Endothelial cell of umbilical vein (primary cell): ENCODE results near the gene HAL. TPM values are rescaled to one million over a fixed set of nuclear protein-coding genes. Genes with fewer than 3 reads are reported as not detected.

Source experiments
- BruUV-seq: library from RNA; stranded (reverse); fragments of 400-500 nt; replicated peaks from 2 replicates; lab custom pipeline; 2021; lab: Mats Ljungman, UMichigan
- CTCF ChIA-PET: fragments of 300-600, 350-600 bp; sonication (Branson Sonifier 250); formaldehyde crosslinking; loops from one replicate; lab custom pipeline; 2021; ENCODE audit warnings: antibody characterized with exemption, inconsistent platforms; lab: Charles Lee
- POLR2A ChIA-PET: fragments of 300-600, 350-600 bp; sonication (Branson Sonifier 250); formaldehyde crosslinking; loops from one replicate; lab custom pipeline; 2021; ENCODE audit warnings: antibody characterized with exemption, inconsistent platforms; lab: Charles Lee
- DNase-seq: peaks from one replicate; pipeline ENCODE4 v3.0.0-alpha.2; 2011; ENCODE audit warnings: low read depth, low spot score
- FAIRE-seq: peaks from 2 replicates; lab custom pipeline; 2011; peaks lifted over from hg19 to GRCh38; lab: Jason Lieb, UNC
- H2AFZ ChIP-seq: 2 replicates; pipeline ENCODE4 v1.6.0; 2012; ENCODE audit warnings: low read depth, low read length, control low read depth, inconsistent platforms
- H3K27ac ChIP-seq: 2 replicates; pipeline ENCODE4 v1.5.1; 2011; ENCODE audit warnings: low read depth, mild to moderate bottlenecking, control low read depth, low read length, moderate library complexity; ENCODE audit not compliant: insufficient read depth
- H3K27me3 ChIP-seq, 2 experiments: 2 replicates each; pipeline versions ENCODE4 v1.6.0 to v1.6.1; 2011; ENCODE audit warnings: low read length in 2 of 2, mixed read lengths in 1 of 2; ENCODE audit not compliant: control insufficient read depth in 2 of 2, insufficient read depth in 2 of 2
- H3K36me3 ChIP-seq, 2 experiments: 2 replicates in 1 of 2; 3 replicates in 1 of 2; pipeline ENCODE4 v1.5.1; 2011; ENCODE audit warnings: low read length in 2 of 2, mild to moderate bottlenecking in 1 of 2, moderate library complexity in 1 of 2; ENCODE audit not compliant: control insufficient read depth in 2 of 2, insufficient read depth in 2 of 2; ENCODE audit errors: extremely low read depth in 1 of 2
- H3K4me1 ChIP-seq: 3 replicates; pipeline ENCODE4 v1.5.1; 2011; ENCODE audit warnings: mild to moderate bottlenecking, low read length; ENCODE audit not compliant: control insufficient read depth, insufficient read depth; ENCODE audit errors: extremely low read depth
- H3K4me2 ChIP-seq: 2 replicates; pipeline ENCODE4 v1.6.1; 2011; ENCODE audit warnings: low read length, control low read depth, mixed read lengths; ENCODE audit not compliant: insufficient read depth
- H3K4me3 ChIP-seq, 3 experiments: fragments of 200-600 bp in 1 of 3; sonication (generic), shearing (Covaris generic) in 1 of 3; replicated peaks in 1 of 3; 2 replicates each; pipeline ENCODE4 v1.5.1; 2011 to 2016; ENCODE audit warnings: control low read depth in 3 of 3, low read length in 3 of 3, mild to moderate bottlenecking in 2 of 3, inconsistent platforms in 1 of 3, low read depth in 1 of 3, moderate library complexity in 1 of 3; ENCODE audit not compliant: insufficient read depth in 1 of 3
- H3K79me2 ChIP-seq: 2 replicates; pipeline ENCODE4 v1.6.0; 2012; ENCODE audit warnings: low read length, inconsistent platforms; ENCODE audit not compliant: control insufficient read depth, insufficient read depth
- H3K9ac ChIP-seq: replicated peaks from 2 replicates; pipeline ENCODE3; 2011; ENCODE audit warnings: low read length, control low read depth; ENCODE audit not compliant: insufficient read depth; ENCODE audit errors: extremely low read depth
- H3K9me1 ChIP-seq: replicated peaks from 3 replicates; pipeline ENCODE4 v1.6.0; 2011; ENCODE audit warnings: mild to moderate bottlenecking, low read length; ENCODE audit not compliant: control insufficient read depth, insufficient read depth; ENCODE audit errors: extremely low read depth
- H3K9me3 ChIP-seq: replicated peaks from 2 replicates; pipeline ENCODE4 v1.5.1; 2012; ENCODE audit warnings: low read length, inconsistent platforms; ENCODE audit not compliant: control insufficient read depth, insufficient read depth
- H4K20me1 ChIP-seq: replicated peaks from 2 replicates; pipeline ENCODE3; 2011; ENCODE audit warnings: mild to moderate bottlenecking, low read length; ENCODE audit not compliant: control insufficient read depth, insufficient read depth; ENCODE audit errors: extremely low read depth
- CTCF ChIP-seq, 2 donors: IDR thresholded peaks; 1 replicate in 1 of 2; 2 replicates in 1 of 2; pipeline ENCODE4 v1.5.1; 2011; ENCODE audit warnings: low read length in 2 of 2, mild to moderate bottlenecking in 2 of 2, moderate library complexity in 2 of 2, control low read depth in 1 of 2, inconsistent platforms in 1 of 2, low read depth in 1 of 2; ENCODE audit not compliant: insufficient read depth in 1 of 2; ENCODE audit errors: extremely low read depth in 1 of 2
- EZH2 ChIP-seq: IDR thresholded peaks from 2 replicates; pipeline ENCODE4 v1.6.1; 2012; ENCODE audit warnings: borderline replicate concordance, low read depth, mild to moderate bottlenecking, moderate library complexity, low read length, inconsistent platforms; ENCODE audit not compliant: severe bottlenecking
- FOS ChIP-seq: IDR thresholded peaks from 2 replicates; pipeline ENCODE4 v1.6.1; 2011; ENCODE audit warnings: mild to moderate bottlenecking, low read length, moderate library complexity, borderline replicate concordance; ENCODE audit not compliant: insufficient read depth
- GATA2 ChIP-seq: IDR thresholded peaks from 2 replicates; pipeline ENCODE4 v1.7.0; 2011; ENCODE audit warnings: low read depth, mild to moderate bottlenecking, moderate library complexity, mixed read lengths, low read length; ENCODE audit not compliant: insufficient read length, insufficient read depth
- JUN ChIP-seq: IDR thresholded peaks from 2 replicates; pipeline ENCODE4 v1.6.1; 2011; ENCODE audit warnings: borderline replicate concordance, low read depth; ENCODE audit not compliant: insufficient read length, insufficient read depth
- MAX ChIP-seq: IDR thresholded peaks from 2 replicates; pipeline ENCODE4 v1.6.1; 2011; ENCODE audit not compliant: insufficient read depth, insufficient read length
- MYC ChIP-seq: IDR thresholded peaks from one replicate; pipeline ENCODE4 v1.6.1; 2011; ENCODE audit warnings: mild to moderate bottlenecking, low read depth, low read length
- POLR2A ChIP-seq: IDR thresholded peaks from 2 replicates; pipeline ENCODE4 v1.6.1; 2012; ENCODE audit warnings: low read depth, mild to moderate bottlenecking, control low read depth, low read length
- POLR2AphosphoS5 ChIP-seq: IDR thresholded peaks from 2 replicates; pipeline ENCODE4 v1.6.1; 2012; ENCODE audit warnings: low read depth, mild to moderate bottlenecking, control low read depth, low read length, moderate library complexity; ENCODE audit not compliant: insufficient read depth
- dilution Hi-C: fragments of 300-500 bp; cut with MboI; formaldehyde crosslinking; loops from one replicate; pipeline ENCODE4 v1.15.0; 2019; ENCODE audit warnings: low sequenced_read_pairs; ENCODE audit not compliant: extremely low pct_ligation_motif_present
- intact Hi-C: fragments of 100-400 bp; cut with micrococcal nuclease; formaldehyde crosslinking; loops from one replicate; pipeline ENCODE4 v1.10.0; 2022
- polyA plus RNA-seq, 4 experiments: library from polyadenylated mRNA; depleted of rRNA in 3 of 4; stranded (reverse) in 3 of 4; unstranded in 1 of 4; fragments of >200 nt; gene quantifications; 2 replicates each; pipeline versions ENCODE4 v1.2.1 to v1.2.3, GENCODE V29; 2011 to 2012; ENCODE audit warnings: missing spikeins in 1 of 4
- total RNA-seq: library from RNA; stranded (reverse); gene quantifications from 2 replicates; pipeline ENCODE4 v1.2.3, GENCODE V29; 2021

HAL gene
- total and polyA plus RNA-seq, 2 donors (not counting 3 experiments of a cell fraction or from before 2014, with no cell fraction given): 0.18 to 0.62 TPM

GRCh38 chr12:95994476-95994875 is 1.7 kb downstream of the HAL start:
- peaks cover 6 to 18% of the 10 kb centered on the region in 2 experiments for H3K27me3 ChIP-seq
- H3K9me3 ChIP-seq: no peaks in the 10 kb centered on the region
- dilution Hi-C loops: no loop called here
- ChIA-PET POLR2A (interaction anchor here (0.6 kb wide), 1 partner anchor 59 kb away, joined by 3 read pairs; no protein-coding TSS in a partner anchor), CTCF (interaction anchor here (1.1 to 2.1 kb wide), 2 partner anchors 76 to 86 kb away, joined by 3 to 7 read pairs; no protein-coding TSS in a partner anchor)
- no peak overlapping the region for H2AFZ ChIP-seq
- H3K79me2 ChIP-seq: no peaks in the 10 kb centered on the region
- FAIRE-seq (no peak), DNase-seq (no peak)
- H3K27ac ChIP-seq: no peak overlapping the region
- no TSS peak for BruUV-seq
- H3K9ac ChIP-seq: no peak overlapping the region
- no peak overlapping the region for H3K4me3 ChIP-seq
- H3K9me1 ChIP-seq: no peaks in the 10 kb centered on the region
- H3K4me1 ChIP-seq: no peaks in the 10 kb centered on the region
- no peaks in the 10 kb centered on the region for H4K20me1 ChIP-seq
- H3K36me3 ChIP-seq: no peaks in the 10 kb centered on the region
- no peak overlapping the region for H3K4me2 ChIP-seq
- intact Hi-C loops: no loop called here
- TF ChIP-seq POLR2AphosphoS5 (no peak), EZH2 (no peak), MYC (no peak), JUN (no peak), FOS (no peak), CTCF (IDR thresholded peaks at IDR 0.05; ENCODE audit: extremely low read depth in 1 of 2, insufficient read depth in 1 of 2, low read depth in 1 of 2, low read length in 2 of 2) (no peak), POLR2A (no peak), GATA2 (no peak), MAX (no peak)
